ENCODE data around the gene TMEM134. TPM values are rescaled to one million over a fixed set of nuclear protein-coding genes. Genes with fewer than 3 reads are reported as not detected.

TMEM134 gene
- total RNA-seq, 3 donors from 2014 or later: 37.8 to 54.2 (median 42.3) TPM

GRCh38 chr11:67440229-67441097, 28.6 kb downstream of the TMEM134 start:
- H3K9me3 ChIP-seq: no peaks in the 10 kb centered on the region
- peak overlapping the region; percentile 10 to 61 for H3K27ac ChIP-seq
- DNase-seq (ENCODE audit: low spot score in 2 of 2): no peak
- H3K4me1 ChIP-seq: peaks cover 0 to 12% of the 10 kb centered on the region in 2 donors
- no peaks in the 10 kb centered on the region for H3K27me3 ChIP-seq
- intact Hi-C loops (cut with DNase I; ENCODE audit: low total_unique reads): no loop called here
- no peak for TF ChIP-seq POLR2AphosphoS5 (IDR thresholded peaks at IDR 0.05)
- no peak for TF ChIP-seq CTCF (IDR thresholded peaks at IDR 0.05)
- no peak for TF ChIP-seq POLR2A (IDR thresholded peaks at IDR 0.05)
- H3K4me3 ChIP-seq: no peak overlapping the region
- H3K36me3 ChIP-seq: no peaks in the 10 kb centered on the region

DNA sequence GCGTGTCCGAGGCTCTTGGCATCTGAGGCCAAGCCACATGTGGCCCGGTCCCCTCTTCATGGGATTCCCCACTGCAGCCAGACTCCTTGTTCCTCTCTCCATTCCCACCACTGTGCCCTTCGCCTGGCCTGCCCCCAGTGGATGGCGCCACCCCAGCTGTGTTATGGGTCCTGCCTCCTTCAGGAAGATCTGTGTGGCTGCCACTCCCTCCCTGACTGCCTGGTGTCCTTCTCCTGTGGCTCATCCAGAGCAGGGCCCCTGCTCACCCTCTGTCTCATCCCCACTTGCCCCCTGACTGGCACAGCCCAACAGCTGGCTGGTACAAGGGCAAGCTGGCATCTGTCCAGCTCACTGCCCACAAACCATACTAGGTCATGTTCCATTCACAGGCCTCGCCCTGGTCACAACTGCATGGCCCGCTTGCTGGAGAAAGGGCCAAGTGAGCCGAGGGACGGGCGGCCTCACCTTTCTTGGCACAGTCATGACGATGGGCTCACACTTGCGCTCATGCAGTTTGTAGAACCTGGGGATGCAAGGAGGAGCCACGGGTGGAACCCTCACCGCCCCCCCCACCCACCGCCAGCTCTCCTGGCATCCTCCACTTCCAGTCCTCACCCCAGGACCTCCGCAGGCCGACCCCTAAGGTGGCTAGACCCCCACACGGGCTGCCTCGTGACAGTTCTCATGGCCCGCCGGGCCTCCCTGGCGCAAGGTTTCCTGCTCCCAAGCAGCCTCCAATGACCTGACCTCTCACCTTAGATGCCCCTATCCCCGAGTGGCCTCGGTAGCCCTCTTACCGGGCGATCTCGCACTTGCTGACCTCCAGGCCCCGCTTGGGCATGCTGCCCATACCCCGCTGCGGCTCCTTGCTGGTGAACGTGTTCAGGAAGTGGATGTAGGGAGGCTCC, 29.5 kb downstream of the TMEM134 start:
- Histone ChIP-seq H3K36me3 (no peaks in the 10 kb centered on the region), H3K27me3 (no peaks in the 10 kb centered on the region), H3K9me3 (no peaks in the 10 kb centered on the region), H3K27ac (peak overlapping the region; percentile 29 to 61), H3K4me1 (peaks cover 0 to 12% of the 10 kb centered on the region in 2 donors), H3K4me3 (no peak overlapping the region)
- TF ChIP-seq POLR2AphosphoS5 (IDR thresholded peaks at IDR 0.05) (no peak), POLR2A (IDR thresholded peaks at IDR 0.05) (no peak), CTCF (IDR thresholded peaks at IDR 0.05) (no peak)
- intact Hi-C loops (cut with DNase I; ENCODE audit: low total_unique reads): loop anchor here (5.0 kb wide), 1 partner anchor 1232 kb away; no protein-coding TSS in a partner anchor
- DNase-seq (ENCODE audit: low spot score in 2 of 2): no peak

- Histone ChIP-seq H3K27me3 (no peaks in the 10 kb centered on the region), H3K27ac (peak overlapping the region in 1 of 2 donors; percentile 12), H3K36me3 (no peaks in the 10 kb centered on the region), H3K9me3 (no peaks in the 10 kb centered on the region), H3K4me1 (peaks cover 0 to 12% of the 10 kb centered on the region in 2 donors), H3K4me3 (peak overlapping the region in 2 of 3 donors; percentile 25 to 30)
- TF ChIP-seq CTCF (IDR thresholded peaks at IDR 0.05) (no peak), POLR2A (IDR thresholded peaks at IDR 0.05) (no peak), POLR2AphosphoS5 (IDR thresholded peaks at IDR 0.05) (no peak)
- DNase-seq (ENCODE audit: low spot score in 2 of 2): no peak
- intact Hi-C loops (cut with DNase I; ENCODE audit: low total_unique reads): loop anchor here (5.0 kb wide), 1 partner anchor 1231 kb away; no protein-coding TSS in a partner anchor
These were observed 30.7 kb downstream of the TMEM134 start for GRCh38 chr11:67438158-67438902.

- no peaks in the 10 kb centered on the region for H3K27me3 ChIP-seq
- peak overlapping the region in 1 of 2 donors; percentile 64 for H3K27ac ChIP-seq
- peaks cover 0 to 12% of the 10 kb centered on the region in 2 donors for H3K4me1 ChIP-seq
- H3K4me3 ChIP-seq: peak overlapping the region in 2 of 3 donors; percentile 25 to 30
- intact Hi-C loops (cut with DNase I; ENCODE audit: low total_unique reads): loop anchor here (5.0 kb wide), 1 partner anchor 1230 kb away; no protein-coding TSS in a partner anchor
- no peak for TF ChIP-seq POLR2A (IDR thresholded peaks at IDR 0.05)
- TF ChIP-seq CTCF (IDR thresholded peaks at IDR 0.05): no peak
- no peak for TF ChIP-seq POLR2AphosphoS5 (IDR thresholded peaks at IDR 0.05)
- H3K36me3 ChIP-seq: no peaks in the 10 kb centered on the region
- no peaks in the 10 kb centered on the region for H3K9me3 ChIP-seq
- no peak for DNase-seq (ENCODE audit: low spot score in 2 of 2)
These were observed 31.3 kb downstream of the TMEM134 start for GRCh38 chr11:67437809-67438157.
